ENCODE data around the gene FAAP100.

FAAP100 gene

GRCh38 chr17:81511554-81511803 lies 40.7 kb downstream of the FAAP100 start:
- TF ChIP-seq, protein P1, sequence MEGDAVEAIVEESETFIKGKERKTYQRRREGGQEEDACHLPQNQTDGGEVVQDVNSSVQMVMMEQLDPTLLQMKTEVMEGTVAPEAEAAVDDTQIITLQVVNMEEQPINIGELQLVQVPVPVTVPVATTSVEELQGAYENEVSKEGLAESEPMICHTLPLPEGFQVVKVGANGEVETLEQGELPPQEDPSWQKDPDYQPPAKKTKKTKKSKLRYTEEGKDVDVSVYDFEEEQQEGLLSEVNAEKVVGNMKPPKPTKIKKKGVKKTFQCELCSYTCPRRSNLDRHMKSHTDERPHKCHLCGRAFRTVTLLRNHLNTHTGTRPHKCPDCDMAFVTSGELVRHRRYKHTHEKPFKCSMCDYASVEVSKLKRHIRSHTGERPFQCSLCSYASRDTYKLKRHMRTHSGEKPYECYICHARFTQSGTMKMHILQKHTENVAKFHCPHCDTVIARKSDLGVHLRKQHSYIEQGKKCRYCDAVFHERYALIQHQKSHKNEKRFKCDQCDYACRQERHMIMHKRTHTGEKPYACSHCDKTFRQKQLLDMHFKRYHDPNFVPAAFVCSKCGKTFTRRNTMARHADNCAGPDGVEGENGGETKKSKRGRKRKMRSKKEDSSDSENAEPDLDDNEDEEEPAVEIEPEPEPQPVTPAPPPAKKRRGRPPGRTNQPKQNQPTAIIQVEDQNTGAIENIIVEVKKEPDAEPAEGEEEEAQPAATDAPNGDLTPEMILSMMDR (IDR thresholded peaks at IDR 0.05; ENCODE audit: low read length, missing control alignments): no peak
- peak overlapping the region; percentile 95 for H3K4me3 ChIP-seq (replicated peaks; ENCODE audit: low read depth, low read length)
- DNase-seq (ENCODE audit: low read depth): peak; percentile 50

DNA sequence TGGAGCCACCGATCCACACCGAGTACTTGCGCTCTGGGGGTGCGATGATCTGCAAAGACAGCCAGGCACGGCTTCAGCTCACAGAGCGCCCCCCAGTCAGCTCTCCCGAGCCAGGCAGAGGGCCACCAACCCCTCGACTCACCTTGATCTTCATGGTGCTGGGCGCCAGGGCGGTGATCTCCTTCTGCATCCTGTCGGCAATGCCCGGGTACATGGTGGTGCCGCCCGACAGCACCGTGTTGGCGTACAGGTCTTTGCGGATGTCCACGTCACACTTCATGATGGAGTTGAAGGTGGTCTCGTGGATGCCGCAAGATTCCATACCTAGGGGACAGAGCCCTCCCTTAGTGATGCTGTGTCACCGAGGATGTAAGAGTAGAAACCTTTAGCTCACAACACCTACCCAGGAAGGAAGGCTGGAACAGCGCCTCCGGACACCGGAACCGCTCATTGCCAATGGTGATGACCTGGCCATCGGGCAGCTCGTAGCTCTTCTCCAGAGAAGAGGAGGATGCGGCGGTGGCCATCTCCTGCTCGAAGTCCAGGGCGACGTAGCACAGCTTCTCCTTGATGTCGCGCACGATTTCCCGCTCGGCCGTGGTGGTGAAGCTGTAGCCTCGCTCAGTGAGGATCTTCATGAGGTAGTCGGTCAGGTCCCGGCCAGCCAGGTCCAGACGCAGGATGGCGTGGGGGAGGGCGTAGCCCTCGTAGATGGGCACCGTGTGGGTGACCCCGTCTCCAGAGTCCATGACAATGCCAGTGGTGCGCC lies 41.2 kb downstream of the FAAP100 start:
- DNase-seq (ENCODE audit: low read depth): peak; percentile 42
- peak overlapping the region; percentile 95 for H3K4me3 ChIP-seq (replicated peaks; ENCODE audit: low read depth, low read length)
- TF ChIP-seq, protein P1 (IDR thresholded peaks at IDR 0.05; ENCODE audit: low read length, missing control alignments): no peak

DNA sequence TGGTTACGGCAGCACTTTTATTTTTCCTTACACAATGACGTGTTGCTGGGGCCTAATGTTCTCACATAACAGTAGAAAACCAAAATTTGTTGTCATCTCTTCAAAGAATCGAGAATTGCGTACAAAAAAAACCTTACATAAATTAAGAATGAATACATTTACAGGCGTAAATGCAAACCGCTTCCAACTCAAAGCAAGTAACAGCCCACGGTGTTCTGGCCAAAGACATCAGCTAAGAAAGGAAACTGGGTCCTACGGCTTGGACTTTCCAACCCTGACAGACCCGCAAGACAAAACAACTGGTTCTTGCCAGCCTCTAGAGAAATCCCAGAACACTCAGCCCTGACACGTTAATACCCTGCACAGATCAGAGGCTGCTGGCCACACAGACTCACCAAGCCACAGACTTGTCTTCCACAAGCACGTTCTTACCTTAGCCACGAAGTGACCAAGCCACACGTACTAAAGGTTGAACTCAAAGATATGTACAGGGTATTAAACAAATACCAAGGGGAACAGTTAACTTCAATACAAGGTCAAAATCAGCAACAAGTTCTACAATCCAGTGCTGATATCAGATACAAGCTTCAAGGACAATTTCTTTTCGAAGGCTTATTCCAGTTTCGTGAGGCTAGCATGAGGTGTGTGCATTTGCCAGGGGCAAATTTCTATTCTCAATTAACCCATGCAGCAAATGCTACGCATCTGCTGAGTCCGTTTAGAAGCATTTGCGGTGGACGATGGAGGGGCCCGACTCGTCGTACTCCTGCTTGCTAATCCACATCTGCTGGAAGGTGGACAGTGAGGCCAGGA lies 42.0 kb downstream of the FAAP100 start:
- peak overlapping the region; percentile 95 for H3K4me3 ChIP-seq (replicated peaks; ENCODE audit: low read depth, low read length)
- DNase-seq (ENCODE audit: low read depth): peak; percentile 37
- TF ChIP-seq, protein P1 (IDR thresholded peaks at IDR 0.05; ENCODE audit: low read length, missing control alignments): no peak

DNA sequence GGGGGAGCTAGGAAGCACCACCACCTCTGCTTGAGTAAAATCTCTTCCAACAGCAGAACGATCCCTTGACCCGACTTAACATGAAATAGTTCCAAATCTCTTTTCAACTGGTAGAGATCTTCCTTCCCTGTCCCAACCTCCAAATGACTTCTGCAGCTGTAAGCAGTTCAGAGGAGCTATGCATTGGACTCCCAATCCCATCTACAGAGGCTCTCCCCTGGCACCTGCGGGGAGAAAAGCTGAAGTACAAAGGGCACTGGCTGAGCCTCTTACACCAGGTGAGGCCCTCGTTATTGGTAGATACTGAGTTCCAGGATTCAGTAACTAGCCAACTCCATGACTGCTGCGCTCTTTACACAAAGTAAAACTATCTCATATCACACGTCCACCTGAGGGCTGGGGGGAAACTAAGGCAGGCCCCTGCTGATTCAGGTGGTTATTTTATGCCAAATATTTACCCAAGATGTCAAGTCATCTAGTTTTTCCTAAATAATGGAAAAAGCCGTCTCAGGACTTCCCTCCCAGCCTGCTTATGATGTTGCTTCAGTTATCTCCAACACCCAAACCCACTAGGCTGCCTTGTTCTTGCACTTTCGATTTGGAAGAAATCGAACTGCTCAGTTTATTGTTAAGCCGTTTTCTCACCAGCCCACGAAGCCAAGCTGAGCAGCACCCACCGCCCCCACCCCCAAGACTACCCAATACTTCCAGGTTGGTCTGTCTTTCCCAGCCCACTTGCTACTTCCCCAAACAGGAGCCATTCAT lies 42.8 kb downstream of the FAAP100 start:
- TF ChIP-seq, protein P1 (IDR thresholded peaks at IDR 0.05; ENCODE audit: low read length, missing control alignments): no peak
- DNase-seq (ENCODE audit: low read depth): peak; percentile 47
- peak overlapping the region; percentile 95 for H3K4me3 ChIP-seq (replicated peaks; ENCODE audit: low read depth, low read length)

GRCh38 chr17:81508639-81509206 lies 43.4 kb downstream of the FAAP100 start:
- TF ChIP-seq, protein P1 (IDR thresholded peaks at IDR 0.05; ENCODE audit: low read length, missing control alignments): no peak
- peak overlapping the region; percentile 95 for H3K4me3 ChIP-seq (replicated peaks; ENCODE audit: low read depth, low read length)

DNA sequence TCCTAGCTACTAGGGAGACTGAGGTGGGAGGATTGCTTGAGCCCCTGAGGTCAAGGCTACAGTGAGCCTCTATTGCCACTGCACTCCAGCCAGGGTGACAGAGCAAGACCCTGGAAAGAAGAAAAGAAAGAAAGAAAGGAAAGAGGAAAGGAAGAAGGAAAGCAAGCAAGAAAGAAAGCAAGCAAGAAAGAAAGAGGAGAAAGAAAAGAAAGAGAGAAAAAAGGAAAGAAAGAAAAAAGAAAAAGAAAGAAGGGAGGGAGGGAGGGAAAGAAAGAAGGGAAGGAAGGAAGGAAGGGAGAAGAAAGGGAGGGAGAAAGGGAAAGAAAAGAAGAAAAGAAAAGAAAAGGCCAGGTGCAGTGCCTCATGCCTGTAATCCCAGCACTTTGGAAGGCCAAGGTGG lies 48.5 kb downstream of the FAAP100 start:
- TF ChIP-seq, protein P1 (IDR thresholded peaks at IDR 0.05; ENCODE audit: low read length, missing control alignments): no peak
- H3K4me3 ChIP-seq (replicated peaks; ENCODE audit: low read depth, low read length): no peak overlapping the region
- no peak for DNase-seq (ENCODE audit: low read depth)

More at GRCh38 chr17:81508639-81509206, 43.4 kb downstream of the FAAP100 start:
- peak; percentile 67 for DNase-seq (ENCODE audit: low read depth)

All from fibroblast of pulmonary artery (primary cell).